ENCODE results near the gene GTF2E1. TPM values are rescaled to one million over a fixed set of nuclear protein-coding genes. Genes with fewer than 3 reads are reported as not detected.
"Not testable (repeated sequence)": the region's sequence is repeated elsewhere in the genome, so short reads cannot be mapped to it uniquely, and the experiment has no call there.

GTF2E1 gene
- total RNA-seq, 4 donors from 2014 or later = 3.1 to 14.5 (median 8.3) TPM

- H3K4me1 ChIP-seq = no peaks in the 10 kb centered on the region
- no peak overlapping the region for H3K27ac ChIP-seq
- no peak for DNase-seq
- H3K27me3 ChIP-seq = no peaks in the 10 kb centered on the region
- H3K4me3 ChIP-seq = no peak overlapping the region
- H3K36me3 ChIP-seq = peaks cover 0 to 15% (median 0%) of the 10 kb centered on the region in 3 donors
- H3K9me3 ChIP-seq = no peaks in the 10 kb centered on the region
- TF ChIP-seq POLR2A (IDR thresholded peaks at IDR 0.05) = no peak
- no peak for TF ChIP-seq CTCF (IDR thresholded peaks at IDR 0.05)
- intact Hi-C loops (cut with DNase I) = no loop called here
- 70 to 82% methylated on average over 1 of the region's 1 CpG for WGBS, 2 donors
Measured at GRCh38 chr3:120726791-120727190, 15.8 kb upstream of the GTF2E1 start.

GRCh38 chr3:120730576-120731542 is 11.7 kb upstream of the GTF2E1 start:
- H3K4me1 ChIP-seq = no peaks in the 10 kb centered on the region
- DNase-seq = no peak
- TF ChIP-seq POLR2A (IDR thresholded peaks at IDR 0.05) = no peak
- TF ChIP-seq CTCF (IDR thresholded peaks at IDR 0.05) = no peak
- WGBS, 2 donors = 79 to 91% methylated on average over 4 of the region's 4 CpGs
- intact Hi-C loops (cut with DNase I) = no loop called here
- no peaks in the 10 kb centered on the region for H3K9me3 ChIP-seq
- no peak overlapping the region for H3K27ac ChIP-seq
- H3K27me3 ChIP-seq = no peaks in the 10 kb centered on the region
- no peak overlapping the region for H3K4me3 ChIP-seq
- peaks cover 0 to 15% (median 0%) of the 10 kb centered on the region in 3 donors for H3K36me3 ChIP-seq

GRCh38 chr3:120738006-120738405 is 4.5 kb upstream of the GTF2E1 start:
- WGBS, 2 donors = 93% methylated on average over 3 to 7 of the region's 8 CpGs
- DNase-seq; intact Hi-C loops (cut with DNase I); H3K27me3 ChIP-seq; H3K4me3 ChIP-seq; H3K27ac ChIP-seq: not testable (repeated sequence)
- Histone ChIP-seq H3K36me3 (peaks cover 0 to 12% (median 0%) of the 10 kb centered on the region in 3 donors), H3K9me3 (peaks cover 0 to 12% (median 0%) of the 10 kb centered on the region in 3 donors), H3K4me1 (peaks cover 4 to 12% (median 7%) of the 10 kb centered on the region in 3 donors)

- TF ChIP-seq POLR2A (IDR thresholded peaks at IDR 0.05) (no peak), CTCF (IDR thresholded peaks at IDR 0.05) (no peak)
- peaks cover 12 to 26% (median 12%) of the 10 kb centered on the region in 3 donors for H3K4me1 ChIP-seq
- no peak for DNase-seq
- no peak overlapping the region for H3K27ac ChIP-seq
- H3K27me3 ChIP-seq = no peaks in the 10 kb centered on the region
- peaks cover 0 to 12% (median 0%) of the 10 kb centered on the region in 3 donors for H3K9me3 ChIP-seq
- intact Hi-C loops (cut with DNase I) = no loop called here
- H3K4me3 ChIP-seq = peak overlapping the region; percentile 70 to 99 (median 90)
- peaks cover 0 to 12% (median 0%) of the 10 kb centered on the region in 3 donors for H3K36me3 ChIP-seq
- WGBS, 2 donors = 57 to 61% methylated on average over 3 of the region's 3 CpGs
Measured at GRCh38 chr3:120741320-120741719, 1.2 kb upstream of the GTF2E1 start.

GRCh38 chr3:120741837-120742197 is 727 bp upstream of the GTF2E1 start:
- TF ChIP-seq POLR2A (IDR thresholded peaks at IDR 0.05) (no peak), CTCF (IDR thresholded peaks at IDR 0.05) (no peak)
- WGBS, 2 donors = 9 to 11% methylated on average over 10 of the region's 10 CpGs
- Histone ChIP-seq H3K4me1 (peaks cover 12 to 26% (median 12%) of the 10 kb centered on the region in 3 donors), H3K4me3 (peak overlapping the region; percentile 70 to 99 (median 90)), H3K36me3 (peaks cover 0 to 12% (median 0%) of the 10 kb centered on the region in 3 donors), H3K27ac (peak overlapping the region; percentile 93 to 97 (median 96)), H3K27me3 (no peaks in the 10 kb centered on the region), H3K9me3 (peaks cover 0 to 12% (median 0%) of the 10 kb centered on the region in 3 donors)
- no peak for DNase-seq
- intact Hi-C loops (cut with DNase I) = no loop called here

Measured in esophagus squamous epithelium (tissue), 5 donors.